ENCODE measurements around the gene RITA1.

RITA1 gene

DNA sequence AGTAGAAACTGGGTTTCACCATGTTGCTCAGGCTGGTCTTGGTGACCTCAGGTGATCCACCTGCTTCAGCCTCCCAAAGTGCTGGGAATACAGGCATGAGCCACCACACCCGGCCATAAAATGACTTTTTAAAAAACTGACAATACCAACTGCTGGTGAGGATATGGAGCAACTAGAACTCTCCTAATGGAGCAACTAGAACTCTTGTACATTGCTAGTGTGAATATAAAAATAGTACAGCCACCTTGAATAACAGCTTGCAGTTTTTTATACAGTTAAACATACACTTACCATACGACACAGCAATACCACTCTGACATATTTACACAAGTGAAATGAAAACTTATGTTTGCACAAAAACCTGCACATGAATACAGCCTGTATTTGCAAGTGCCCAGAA, 38.5 kb upstream of the RITA1 start:
- peaks cover 3% of the 10 kb centered on the region for H3K9me3 Mint-ChIP-seq (ENCODE audit: low read depth)
- H3K4me1 Mint-ChIP-seq (ENCODE audit: low read depth), result peaks cover 3% of the 10 kb centered on the region
- peaks cover 3% of the 10 kb centered on the region for H3K36me3 Mint-ChIP-seq
- H3K27me3 Mint-ChIP-seq, result no peaks in the 10 kb centered on the region
- no peak overlapping the region for H3K4me3 Mint-ChIP-seq
- no peak overlapping the region for H3K27ac Mint-ChIP-seq

DNA sequence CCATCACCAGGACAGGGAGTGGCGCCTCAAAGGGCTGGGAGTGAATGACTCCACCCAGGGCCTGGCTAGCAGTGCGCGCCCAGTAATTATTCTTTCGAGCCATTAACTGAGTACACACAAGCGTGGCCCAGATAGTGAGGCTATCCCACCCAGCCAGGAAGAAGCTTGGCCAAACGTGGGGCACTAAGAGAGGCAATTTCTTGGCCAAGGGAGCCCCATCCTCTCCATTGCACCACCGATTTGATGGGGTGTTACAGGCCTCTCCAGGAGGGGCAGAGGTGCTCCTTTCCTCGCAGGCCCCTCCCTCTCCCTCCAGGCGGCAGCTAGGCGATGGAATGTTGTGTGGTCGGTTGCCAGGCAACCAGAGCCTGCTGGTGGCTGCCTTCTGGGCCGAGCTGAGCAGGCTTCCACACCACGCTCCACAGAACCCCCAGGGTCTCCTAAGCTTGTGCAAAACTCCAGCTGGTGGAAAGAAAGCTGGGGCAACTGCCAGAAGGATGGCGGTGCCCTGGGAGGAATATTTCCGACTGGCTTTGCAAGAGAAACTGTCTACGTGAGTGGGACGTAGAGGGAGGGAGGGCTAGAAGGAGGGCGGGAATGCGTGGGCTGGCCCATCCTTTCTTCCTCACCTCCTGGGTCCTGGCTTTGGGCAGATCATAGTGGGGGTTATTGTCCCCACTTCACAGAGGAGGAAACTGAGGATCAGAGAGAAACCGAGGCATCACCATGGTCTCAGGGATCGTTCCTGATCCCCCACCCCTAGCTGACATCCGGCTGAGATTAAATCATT, 36.0 kb upstream of the RITA1 start, which contains the start of gene CFAP73:
Gene CFAP73 (plus strand): TSS at position 364 of the 790 bp plus-strand sequence. CDS start 134 bp downstream, at position 498.
- Mint-ChIP-seq H3K4me1 (ENCODE audit: low read depth) (peaks cover 12% of the 10 kb centered on the region), H3K36me3 (peaks cover 3% of the 10 kb centered on the region), H3K9me3 (ENCODE audit: low read depth) (peaks cover 3% of the 10 kb centered on the region), H3K27me3 (no peaks in the 10 kb centered on the region), H3K4me3 (no peak within 1 kb of the TSS), H3K27ac (no peak within 1 kb of the TSS)

DNA sequence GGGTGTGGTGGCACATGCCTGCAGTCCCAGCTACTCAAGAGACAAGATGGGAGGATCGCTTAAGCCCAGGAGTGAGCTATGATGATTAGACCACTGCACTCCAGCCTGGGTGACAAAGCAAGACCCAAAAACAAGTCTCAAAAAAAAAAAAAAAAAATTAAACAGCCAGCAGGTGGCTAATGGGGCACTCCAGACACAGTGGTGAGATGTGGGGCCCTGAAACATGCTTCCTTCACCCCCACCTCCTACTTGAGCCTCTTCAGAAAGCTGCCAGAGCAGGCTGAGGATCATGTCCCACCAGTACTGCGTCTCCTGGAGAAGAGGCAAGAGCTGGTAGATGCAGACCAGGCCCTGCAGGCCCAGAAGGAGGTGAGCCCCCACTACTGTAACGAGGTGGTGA, 33.9 kb upstream of the RITA1 start:
- H3K27ac Mint-ChIP-seq, result no peak overlapping the region
- H3K4me3 Mint-ChIP-seq, result peak overlapping the region; percentile 71
- H3K27me3 Mint-ChIP-seq, result no peaks in the 10 kb centered on the region
- peaks cover 3% of the 10 kb centered on the region for H3K9me3 Mint-ChIP-seq (ENCODE audit: low read depth)
- H3K4me1 Mint-ChIP-seq (ENCODE audit: low read depth), result peaks cover 19% of the 10 kb centered on the region
- no peaks in the 10 kb centered on the region for H3K36me3 Mint-ChIP-seq

DNA sequence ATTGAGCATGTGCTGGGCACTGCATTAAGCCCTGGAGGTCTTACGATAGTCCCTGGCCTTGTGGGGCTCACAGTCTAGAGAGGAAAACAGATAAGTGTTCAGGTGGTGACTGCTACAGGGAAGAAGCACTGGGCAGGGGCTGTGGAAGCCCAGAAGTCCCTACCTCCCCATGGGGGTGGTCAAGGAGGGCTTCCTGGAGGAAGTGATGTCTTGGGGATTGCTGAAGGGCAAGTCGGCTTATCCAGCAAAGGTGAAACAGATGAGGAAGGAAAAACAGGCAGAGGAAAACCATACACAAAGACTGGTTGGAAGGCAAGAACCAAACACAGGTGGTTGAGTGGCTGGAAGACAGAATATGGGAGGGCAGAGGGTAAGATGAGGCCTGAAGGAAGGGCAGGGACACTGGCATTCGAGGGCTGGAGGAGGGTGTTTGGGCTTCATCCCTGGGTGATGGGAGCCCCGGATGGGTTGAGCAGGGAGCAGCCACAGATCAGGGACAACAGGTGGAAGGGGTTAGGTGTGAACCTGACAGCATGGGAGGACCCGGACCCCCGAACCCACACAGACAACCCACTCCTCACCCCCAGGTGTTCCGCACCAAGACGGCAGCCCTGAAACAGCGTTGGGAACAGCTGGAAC, 33.2 kb upstream of the RITA1 start:
- peaks cover 3% of the 10 kb centered on the region for H3K9me3 Mint-ChIP-seq (ENCODE audit: low read depth)
- peak overlapping the region; percentile 51 for H3K27ac Mint-ChIP-seq
- no peaks in the 10 kb centered on the region for H3K36me3 Mint-ChIP-seq
- H3K4me3 Mint-ChIP-seq, result peak overlapping the region; percentile 71
- no peaks in the 10 kb centered on the region for H3K27me3 Mint-ChIP-seq
- peaks cover 24% of the 10 kb centered on the region for H3K4me1 Mint-ChIP-seq (ENCODE audit: low read depth)

GRCh38 chr12:113152835-113153814, 32.4 kb upstream of the RITA1 start:
- no peaks in the 10 kb centered on the region for H3K9me3 Mint-ChIP-seq (ENCODE audit: low read depth)
- peak overlapping the region; percentile 54 for H3K27ac Mint-ChIP-seq
- H3K36me3 Mint-ChIP-seq, result no peaks in the 10 kb centered on the region
- H3K27me3 Mint-ChIP-seq, result no peaks in the 10 kb centered on the region
- H3K4me1 Mint-ChIP-seq (ENCODE audit: low read depth), result peaks cover 24% of the 10 kb centered on the region
- H3K4me3 Mint-ChIP-seq, result peak overlapping the region; percentile 71

DNA sequence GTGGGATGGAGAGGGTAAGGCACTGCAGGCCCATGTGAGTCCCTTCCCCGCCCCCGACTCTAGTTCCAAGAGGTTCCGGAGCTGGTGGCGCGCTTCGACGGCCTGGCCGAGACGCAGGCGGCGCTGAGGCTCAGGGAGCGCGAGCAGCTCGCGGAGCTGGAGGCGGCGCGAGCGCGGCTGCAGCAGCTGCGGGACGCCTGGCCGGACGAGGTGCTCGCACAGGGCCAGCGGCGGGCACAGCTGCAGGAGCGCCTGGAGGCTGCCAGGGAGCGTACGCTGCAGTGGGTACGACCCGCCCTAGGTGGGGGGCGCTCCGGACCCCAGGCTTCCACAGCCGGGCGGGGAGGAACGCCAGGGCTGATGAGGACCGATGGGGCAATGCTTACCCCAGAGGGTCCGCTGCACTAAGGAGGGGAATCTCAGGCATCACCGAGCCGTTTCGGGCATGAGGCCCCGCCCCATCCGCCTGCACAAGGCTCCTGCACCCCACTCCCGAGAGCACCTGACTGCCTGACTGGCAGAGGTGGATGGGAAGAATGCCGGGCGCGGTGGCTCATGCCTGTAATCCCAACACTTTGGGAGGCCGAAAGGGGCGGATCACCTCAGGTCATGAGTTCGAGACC, 31.1 kb upstream of the RITA1 start:
- Mint-ChIP-seq H3K27me3 (no peaks in the 10 kb centered on the region), H3K4me3 (peak overlapping the region; percentile 68), H3K36me3 (no peaks in the 10 kb centered on the region), H3K27ac (no peak overlapping the region), H3K9me3 (ENCODE audit: low read depth) (no peaks in the 10 kb centered on the region), H3K4me1 (ENCODE audit: low read depth) (peaks cover 24% of the 10 kb centered on the region)

- Mint-ChIP-seq H3K9me3 (ENCODE audit: low read depth) (no peaks in the 10 kb centered on the region), H3K27ac (no peak overlapping the region), H3K36me3 (no peaks in the 10 kb centered on the region), H3K27me3 (no peaks in the 10 kb centered on the region), H3K4me3 (no peak overlapping the region), H3K4me1 (ENCODE audit: low read depth) (peaks cover 24% of the 10 kb centered on the region)
These were observed 30.5 kb upstream of the RITA1 start for GRCh38 chr12:113155060-113155459.

GRCh38 chr12:113155646-113156045, 29.9 kb upstream of the RITA1 start:
- Mint-ChIP-seq H3K27ac (no peak overlapping the region), H3K4me3 (no peak overlapping the region), H3K27me3 (no peaks in the 10 kb centered on the region), H3K4me1 (ENCODE audit: low read depth) (peaks cover 24% of the 10 kb centered on the region), H3K9me3 (ENCODE audit: low read depth) (no peaks in the 10 kb centered on the region), H3K36me3 (peaks cover 2% of the 10 kb centered on the region)

GRCh38 chr12:113157218-113157859, 28.2 kb upstream of the RITA1 start:
- no peaks in the 10 kb centered on the region for H3K27me3 Mint-ChIP-seq
- H3K4me3 Mint-ChIP-seq, result no peak overlapping the region
- peak overlapping the region; percentile 54 for H3K27ac Mint-ChIP-seq
- H3K4me1 Mint-ChIP-seq (ENCODE audit: low read depth), result peaks cover 20% of the 10 kb centered on the region
- no peaks in the 10 kb centered on the region for H3K9me3 Mint-ChIP-seq (ENCODE audit: low read depth)
- H3K36me3 Mint-ChIP-seq, result peaks cover 2% of the 10 kb centered on the region

DNA sequence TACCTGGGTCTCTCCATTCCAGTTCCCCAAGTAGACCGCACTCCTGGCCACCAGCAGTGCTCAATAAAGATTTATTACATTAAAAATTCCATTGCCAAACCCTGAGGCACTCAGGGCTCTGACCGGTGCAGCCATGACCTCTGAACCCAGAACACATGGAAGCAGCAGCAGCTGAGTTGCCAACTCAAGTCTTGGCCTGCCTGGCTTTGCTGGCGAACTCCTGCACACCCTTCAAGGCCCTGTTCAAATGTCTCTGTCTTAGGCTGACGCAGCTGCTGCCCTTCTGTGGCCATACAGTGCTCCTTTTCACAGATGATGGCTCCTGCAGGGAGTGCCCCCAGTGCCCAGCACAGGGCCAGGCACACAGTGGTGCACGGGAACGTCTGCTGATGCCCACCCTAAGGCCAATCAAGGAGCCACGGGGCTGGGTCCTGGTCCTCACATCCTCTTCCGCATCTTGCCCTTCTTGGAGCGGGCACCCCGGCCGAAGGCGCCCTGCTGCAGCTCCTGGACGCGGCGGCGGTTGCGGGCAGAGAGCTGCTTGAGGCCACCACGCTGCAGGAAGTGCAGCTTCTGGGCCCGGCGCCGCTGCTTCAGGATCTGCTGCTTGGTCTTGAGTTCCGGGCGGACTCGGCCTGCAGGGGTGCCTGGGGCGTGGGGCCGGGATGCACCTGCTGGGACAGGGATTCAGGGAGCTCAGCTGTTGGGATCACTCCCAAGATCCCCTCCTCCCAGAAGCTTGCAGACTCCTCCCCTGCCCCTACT, 26.9 kb upstream of the RITA1 start:
- Mint-ChIP-seq H3K27me3 (no peaks in the 10 kb centered on the region), H3K36me3 (peaks cover 2% of the 10 kb centered on the region), H3K4me3 (no peak overlapping the region), H3K9me3 (ENCODE audit: low read depth) (no peaks in the 10 kb centered on the region), H3K27ac (no peak overlapping the region), H3K4me1 (ENCODE audit: low read depth) (peaks cover 17% of the 10 kb centered on the region)

GRCh38 chr12:113159937-113160336, 25.6 kb upstream of the RITA1 start:
- no peak overlapping the region for H3K27ac Mint-ChIP-seq
- peaks cover 2% of the 10 kb centered on the region for H3K36me3 Mint-ChIP-seq
- no peaks in the 10 kb centered on the region for H3K9me3 Mint-ChIP-seq (ENCODE audit: low read depth)
- H3K27me3 Mint-ChIP-seq, result no peaks in the 10 kb centered on the region
- no peak overlapping the region for H3K4me3 Mint-ChIP-seq
- peaks cover 11% of the 10 kb centered on the region for H3K4me1 Mint-ChIP-seq (ENCODE audit: low read depth)

DNA sequence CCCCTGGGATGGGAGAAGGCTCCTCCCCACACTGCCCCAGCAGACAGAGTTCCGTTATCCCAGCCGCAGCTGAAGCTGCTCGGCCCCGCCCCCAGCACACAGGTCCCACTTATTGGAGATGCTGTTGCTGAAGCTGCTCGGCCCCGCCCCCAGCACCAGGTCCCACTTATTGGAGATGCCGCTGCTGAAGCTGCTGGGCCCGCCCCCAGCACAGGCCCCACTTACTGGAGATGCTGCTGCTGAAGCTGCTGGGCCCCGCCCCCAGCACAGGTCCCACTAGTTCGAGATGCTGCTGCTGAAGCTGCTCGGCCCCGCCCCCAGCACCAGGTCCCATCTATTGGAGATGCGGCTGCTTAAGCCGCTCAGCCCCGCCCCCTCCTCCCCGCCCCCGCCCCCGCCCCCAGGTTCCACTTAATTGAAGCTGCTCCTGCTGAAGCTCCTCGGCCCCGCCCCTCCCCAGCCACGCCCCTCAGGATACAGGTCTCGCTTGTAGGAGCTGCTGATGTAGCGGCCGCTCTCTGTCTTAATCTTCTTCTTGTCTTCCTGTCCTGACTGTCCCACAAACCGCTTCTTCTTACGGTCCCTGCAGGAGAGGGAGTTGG, 24.0 kb upstream of the RITA1 start:
- Mint-ChIP-seq H3K9me3 (ENCODE audit: low read depth) (no peaks in the 10 kb centered on the region), H3K4me1 (ENCODE audit: low read depth) (peaks cover 5% of the 10 kb centered on the region), H3K4me3 (no peak overlapping the region), H3K36me3 (peaks cover 2% of the 10 kb centered on the region), H3K27ac (no peak overlapping the region), H3K27me3 (no peaks in the 10 kb centered on the region)

Data from activated naive CD8-positive, alpha-beta T cell (primary cell).